Activated CD4-positive, alpha-beta memory T cell treated with anti-CD3 and anti-CD28 coated beads, Interleukin-2, amount 10 ng/mL, durations not matched to agents 7 days and 5 days (primary cell): ENCODE results near the gene DNAL4. TPM values are rescaled to one million over a fixed set of nuclear protein-coding genes. Genes with fewer than 3 reads are reported as not detected.

Experiments
- CTCF ChIA-PET: fragments of 350-600 bp; sonication (Branson Sonifier 250); formaldehyde crosslinking; loops from one replicate; lab custom pipeline; 2021; ENCODE audit warnings: antibody characterized with exemption, inconsistent platforms; lab: Charles Lee
- POLR2A ChIA-PET: fragments of 350-600 bp; sonication (Branson Sonifier 250); formaldehyde crosslinking; loops from one replicate; lab custom pipeline; 2021; ENCODE audit warnings: antibody characterized with exemption; lab: Charles Lee
- DNase-seq: peaks from one replicate; pipeline ENCODE4 v3.0.0-alpha.2; 2020
- H3K27ac Mint-ChIP-seq: one replicate; pipeline ENCODE4 v1.8.0; 2021; ENCODE audit warnings: mild to moderate bottlenecking, mixed read lengths
- H3K27me3 Mint-ChIP-seq: one replicate; pipeline ENCODE4 v1.8.0; 2021; ENCODE audit warnings: mixed read lengths
- H3K36me3 Mint-ChIP-seq: one replicate; pipeline ENCODE4 v1.8.0; 2021; ENCODE audit warnings: low read depth, mixed read lengths
- H3K4me1 Mint-ChIP-seq: one replicate; pipeline ENCODE4 v1.8.0; 2021; ENCODE audit warnings: mixed read lengths
- H3K4me3 Mint-ChIP-seq: one replicate; pipeline ENCODE4 v1.8.0; 2021; ENCODE audit warnings: mild to moderate bottlenecking, mixed read lengths
- H3K9me3 Mint-ChIP-seq: one replicate; pipeline ENCODE4 v1.8.0; 2021; ENCODE audit warnings: mixed read lengths
- total RNA-seq, 2 experiments: library from RNA; stranded (reverse); gene quantifications; one replicate each; pipeline ENCODE4 v1.2.3, GENCODE V29; 2021

Gene DNAL4
- total RNA-seq, 2 experiments from 2014 or later: 8.0 to 8.4 TPM

DNA sequence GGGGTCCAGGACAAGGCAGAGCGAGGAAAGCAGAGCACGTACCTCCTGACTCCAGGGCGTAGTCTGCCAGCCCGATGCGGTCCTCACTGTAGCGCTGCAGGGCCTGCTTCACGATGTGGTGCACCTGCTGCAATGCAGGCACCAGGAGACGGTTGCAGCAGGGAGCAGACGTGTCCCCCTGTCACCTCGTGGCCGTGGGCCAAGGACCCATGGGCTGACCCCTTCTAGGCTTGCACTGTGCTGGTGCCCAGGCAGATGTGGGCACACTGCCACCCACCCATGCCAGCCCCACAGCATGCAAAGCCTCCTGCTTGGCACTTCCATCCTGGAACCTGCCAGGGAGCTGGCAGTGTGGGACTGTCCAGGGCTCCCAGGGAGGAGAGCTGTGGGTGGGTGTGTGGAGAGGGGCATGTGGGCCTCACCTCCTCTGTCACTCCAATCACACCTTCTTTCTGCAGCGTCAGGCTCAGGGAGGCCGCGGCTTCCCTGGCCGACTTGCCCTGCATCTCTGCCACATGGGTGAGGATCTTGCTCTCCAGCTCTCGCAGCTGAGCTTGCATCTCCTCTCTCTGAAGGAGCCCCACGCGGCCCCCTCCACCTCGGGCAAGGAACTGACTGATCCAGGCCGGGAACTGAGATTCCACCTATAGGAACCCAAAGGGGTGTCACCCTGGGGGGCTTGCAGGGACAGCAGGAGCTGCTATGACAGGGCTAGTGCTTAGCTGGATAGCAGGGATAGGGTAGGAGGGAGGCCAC, 54.5 kb downstream of the DNAL4 start:
- H3K27ac Mint-ChIP-seq: no peak overlapping the region

DNA sequence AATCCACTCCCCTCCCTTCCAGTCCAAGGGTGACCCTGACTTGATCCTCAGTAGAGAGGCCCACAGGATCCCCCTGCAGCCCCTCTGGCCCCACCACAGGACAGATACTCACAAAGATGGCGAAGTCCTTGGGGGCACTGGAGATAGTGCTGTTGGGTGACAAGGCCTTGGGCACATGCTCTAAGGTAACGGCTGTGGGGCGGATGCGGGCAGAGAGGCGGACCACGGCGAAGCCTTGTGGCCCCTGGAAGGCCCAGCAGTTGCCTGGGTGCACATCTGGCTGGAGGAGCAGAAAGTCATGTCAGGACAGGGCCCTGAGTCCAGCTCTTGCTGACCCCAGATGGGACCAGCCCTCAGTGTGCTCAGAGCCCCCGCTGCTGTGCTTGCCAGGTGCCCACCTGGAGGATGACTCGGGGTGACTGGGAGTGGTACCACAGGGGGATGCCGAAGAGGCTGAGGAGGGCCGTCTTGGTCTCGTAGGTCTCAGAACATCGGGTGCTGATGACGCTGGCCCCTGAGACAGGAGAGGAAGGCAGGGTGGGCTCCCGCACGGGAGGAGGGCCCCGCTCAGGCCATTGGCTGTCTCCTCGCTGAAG, 55.4 kb downstream of the DNAL4 start:
- POLR2A ChIA-PET: interaction anchor here (0.7 to 16.2 kb wide), 8 partner anchors 10 to 33 kb away, joined by 4 to 479 read pairs (median 10); partner anchors contain the start of genes GTPBP1 and SUN2
- Mint-ChIP-seq H3K4me3 (no peak overlapping the region), H3K27me3 (no peaks in the 10 kb centered on the region), H3K27ac (peak overlapping the region; percentile 47), H3K9me3 (no peaks in the 10 kb centered on the region), H3K36me3 (peaks cover 97% of the 10 kb centered on the region), H3K4me1 (peaks cover 54% of the 10 kb centered on the region)
- CTCF ChIA-PET: interaction anchor here (1.4 kb wide), 1 partner anchor 14 kb away, joined by 3 read pairs; no protein-coding TSS in a partner anchor
- DNase-seq: no peak

More for the DNA sequence above, 54.5 kb downstream of the DNAL4 start:
- ChIA-PET POLR2A (interaction anchor here (0.7 to 16.2 kb wide), 9 partner anchors 7 to 132 kb away, joined by 3 to 479 read pairs (median 4); partner anchors contain the start of genes CBX6 and SUN2), CTCF (interaction anchor here (1.4 kb wide), 1 partner anchor 15 kb away, joined by 3 read pairs; no protein-coding TSS in a partner anchor)
- no peaks in the 10 kb centered on the region for H3K9me3 Mint-ChIP-seq
- peaks cover 97% of the 10 kb centered on the region for H3K36me3 Mint-ChIP-seq
- no peak for DNase-seq
- H3K4me1 Mint-ChIP-seq: peaks cover 49% of the 10 kb centered on the region
- H3K27me3 Mint-ChIP-seq: no peaks in the 10 kb centered on the region
- no peak overlapping the region for H3K4me3 Mint-ChIP-seq

GRCh38 chr22:38737302-38738060, 56.5 kb downstream of the DNAL4 start:
- peak overlapping the region; percentile 83 for H3K27ac Mint-ChIP-seq
- no peaks in the 10 kb centered on the region for H3K9me3 Mint-ChIP-seq
- peaks cover 93% of the 10 kb centered on the region for H3K36me3 Mint-ChIP-seq
- CTCF ChIA-PET: no interaction called here
- no peak for DNase-seq
- POLR2A ChIA-PET: interaction anchor here (1.1 to 16.2 kb wide), 7 partner anchors 9 to 32 kb away, joined by 3 to 479 read pairs (median 15); partner anchors contain the start of genes GTPBP1 and SUN2
- no peaks in the 10 kb centered on the region for H3K27me3 Mint-ChIP-seq
- peaks cover 59% of the 10 kb centered on the region for H3K4me1 Mint-ChIP-seq
- H3K4me3 Mint-ChIP-seq: no peak overlapping the region

DNA sequence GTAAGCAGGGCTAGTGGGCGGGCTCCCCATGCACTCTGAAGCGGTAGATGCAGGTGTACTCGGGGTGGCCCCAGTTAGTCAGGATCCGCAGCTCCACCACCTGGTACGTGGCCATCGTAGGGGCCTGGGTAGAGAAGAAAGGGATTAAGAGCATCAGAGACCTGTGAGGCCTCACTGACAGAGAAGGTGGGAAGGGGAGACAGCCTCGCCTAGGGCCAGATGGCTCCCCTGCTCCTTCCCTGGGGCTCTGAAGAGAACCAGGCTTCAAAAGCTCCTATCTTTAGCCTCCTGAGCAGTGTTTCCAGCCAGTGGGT, 57.7 kb downstream of the DNAL4 start:
- CTCF ChIA-PET: interaction anchor here (4.0 kb wide), 1 partner anchor 11 kb away, joined by 24 read pairs; no protein-coding TSS in a partner anchor
- Mint-ChIP-seq H3K4me1 (peaks cover 55% of the 10 kb centered on the region), H3K36me3 (peaks cover 91% of the 10 kb centered on the region), H3K9me3 (no peaks in the 10 kb centered on the region), H3K27ac (peak overlapping the region; percentile 83), H3K4me3 (no peak overlapping the region), H3K27me3 (no peaks in the 10 kb centered on the region)
- DNase-seq: no peak
- POLR2A ChIA-PET: interaction anchor here (1.0 to 16.2 kb wide), 7 partner anchors 14 to 39 kb away, joined by 3 to 479 read pairs (median 34); partner anchors contain the start of genes GTPBP1 and SUN2

GRCh38 chr22:38735465-38736256, 58.3 kb downstream of the DNAL4 start:
- no peaks in the 10 kb centered on the region for H3K9me3 Mint-ChIP-seq
- H3K36me3 Mint-ChIP-seq: peaks cover 91% of the 10 kb centered on the region
- DNase-seq: no peak
- ChIA-PET POLR2A (interaction anchor here (1.0 to 16.2 kb wide), 9 partner anchors 13 to 248 kb away, joined by 3 to 479 read pairs (median 23); partner anchors contain the start of genes GTPBP1 and SUN2), CTCF (interaction anchor here (4.0 kb wide), 2 partner anchors 11 to 29 kb away, joined by 14 to 24 read pairs; partner anchors contain the start of gene GTPBP1)
- peak overlapping the region; percentile 83 for H3K27ac Mint-ChIP-seq
- H3K27me3 Mint-ChIP-seq: no peaks in the 10 kb centered on the region
- H3K4me3 Mint-ChIP-seq: no peak overlapping the region
- peaks cover 51% of the 10 kb centered on the region for H3K4me1 Mint-ChIP-seq

- Mint-ChIP-seq H3K4me1 (peaks cover 51% of the 10 kb centered on the region), H3K27ac (peak overlapping the region; percentile 83), H3K27me3 (no peaks in the 10 kb centered on the region), H3K36me3 (peaks cover 91% of the 10 kb centered on the region), H3K9me3 (no peaks in the 10 kb centered on the region), H3K4me3 (no peak overlapping the region)
- no peak for DNase-seq
- ChIA-PET CTCF (interaction anchor here (4.0 kb wide), 2 partner anchors 10 to 29 kb away, joined by 14 to 24 read pairs; partner anchors contain the start of gene GTPBP1), POLR2A (interaction anchor here (1.0 to 16.2 kb wide), 8 partner anchors 8 to 249 kb away, joined by 3 to 479 read pairs (median 36); partner anchors contain the start of genes GTPBP1 and SUN2)
These were observed 58.8 kb downstream of the DNAL4 start for GRCh38 chr22:38735126-38735464.

DNA sequence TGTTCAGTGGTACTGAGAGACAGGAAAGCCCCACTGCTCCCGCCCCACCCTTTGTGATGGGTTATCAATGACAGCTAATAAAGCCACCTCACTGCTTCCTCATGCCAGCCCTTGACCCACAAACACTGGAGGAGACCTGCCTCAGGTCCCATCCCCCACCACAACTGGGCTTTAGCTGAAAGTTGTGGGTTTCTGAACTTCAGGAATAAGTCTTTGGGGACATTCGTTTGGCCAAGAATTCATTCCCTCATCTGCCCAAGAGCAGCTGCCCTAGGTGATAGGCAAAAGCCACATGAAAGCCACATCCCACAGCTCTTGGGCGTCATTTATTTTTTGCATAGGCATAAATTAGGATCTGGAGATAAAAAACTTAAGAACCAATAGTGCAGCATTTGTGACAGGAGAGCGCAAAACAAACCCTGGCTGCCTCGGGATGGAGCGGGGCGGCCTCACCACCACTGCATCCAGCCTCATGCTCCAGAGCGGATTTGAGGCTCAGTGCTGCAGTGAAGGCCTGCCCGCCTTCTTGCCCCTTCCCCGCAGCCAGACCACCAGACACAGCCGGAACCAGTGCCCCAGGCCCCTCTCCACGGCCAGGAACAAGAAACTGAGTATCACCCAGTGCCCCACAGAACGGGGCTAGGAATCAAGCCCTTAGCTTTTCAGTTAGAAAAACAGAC, 59.4 kb downstream of the DNAL4 start:
- CTCF ChIA-PET: interaction anchor here (0.5 to 4.0 kb wide), 8 partner anchors 9 to 222 kb away, joined by 3 to 24 read pairs (median 4); partner anchors contain the start of gene GTPBP1
- Mint-ChIP-seq H3K4me1 (peaks cover 49% of the 10 kb centered on the region), H3K9me3 (no peaks in the 10 kb centered on the region), H3K27me3 (no peaks in the 10 kb centered on the region), H3K4me3 (no peak overlapping the region), H3K36me3 (peaks cover 91% of the 10 kb centered on the region), H3K27ac (peak overlapping the region; percentile 68)
- DNase-seq: no peak
- POLR2A ChIA-PET: interaction anchor here (1.0 to 16.2 kb wide), 10 partner anchors 8 to 249 kb away, joined by 3 to 479 read pairs (median 28); partner anchors contain the start of genes GTPBP1 and SUN2

GRCh38 chr22:38733724-38734381, 60.1 kb downstream of the DNAL4 start:
- CTCF ChIA-PET: interaction anchor here (0.5 to 4.0 kb wide), 9 partner anchors 9 to 221 kb away, joined by 3 to 24 read pairs (median 4); partner anchors contain the start of gene GTPBP1
- Mint-ChIP-seq H3K36me3 (peaks cover 92% of the 10 kb centered on the region), H3K4me3 (no peak overlapping the region), H3K27me3 (no peaks in the 10 kb centered on the region), H3K4me1 (peaks cover 49% of the 10 kb centered on the region), H3K9me3 (no peaks in the 10 kb centered on the region), H3K27ac (peak overlapping the region; percentile 68)
- POLR2A ChIA-PET: interaction anchor here (1.3 to 16.2 kb wide), 11 partner anchors 9 to 52 kb away, joined by 3 to 479 read pairs (median 23); partner anchors contain the start of genes GTPBP1, SUN2 and TOMM22
- no peak for DNase-seq

DNA sequence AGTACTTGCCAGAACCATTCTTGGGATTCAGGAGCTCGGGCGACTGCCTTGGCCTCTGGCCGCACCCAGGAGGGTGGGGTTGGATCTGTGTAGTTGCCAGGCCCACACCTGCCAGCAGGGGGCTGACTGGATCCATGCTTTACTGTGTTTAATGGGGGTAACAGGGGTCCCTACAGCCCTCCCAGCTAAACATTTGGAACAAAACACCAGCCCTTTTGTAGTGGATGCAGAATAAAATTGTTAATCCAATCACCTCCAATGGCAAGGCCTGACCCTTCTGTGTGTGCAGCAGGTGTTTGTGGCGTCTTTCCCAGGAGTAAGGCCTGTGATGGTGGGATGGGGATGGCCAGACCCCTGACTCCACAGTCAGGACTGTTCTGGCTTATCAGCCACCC, 60.6 kb downstream of the DNAL4 start:
- H3K9me3 Mint-ChIP-seq: no peaks in the 10 kb centered on the region
- no peaks in the 10 kb centered on the region for H3K27me3 Mint-ChIP-seq
- peaks cover 48% of the 10 kb centered on the region for H3K4me1 Mint-ChIP-seq
- POLR2A ChIA-PET: interaction anchor here (0.6 to 16.2 kb wide), 15 partner anchors 10 to 1004 kb away, joined by 3 to 479 read pairs (median 7); partner anchors contain the start of genes GTPBP1, SUN2 and TOMM22
- CTCF ChIA-PET: interaction anchor here (1.1 to 4.0 kb wide), 9 partner anchors 8 to 110 kb away, joined by 3 to 24 read pairs (median 6); partner anchors contain the start of gene GTPBP1
- peak overlapping the region; percentile 27 for H3K4me3 Mint-ChIP-seq
- peak overlapping the region; percentile 68 for H3K27ac Mint-ChIP-seq
- peaks cover 93% of the 10 kb centered on the region for H3K36me3 Mint-ChIP-seq
- DNase-seq: peak; percentile 59

DNA sequence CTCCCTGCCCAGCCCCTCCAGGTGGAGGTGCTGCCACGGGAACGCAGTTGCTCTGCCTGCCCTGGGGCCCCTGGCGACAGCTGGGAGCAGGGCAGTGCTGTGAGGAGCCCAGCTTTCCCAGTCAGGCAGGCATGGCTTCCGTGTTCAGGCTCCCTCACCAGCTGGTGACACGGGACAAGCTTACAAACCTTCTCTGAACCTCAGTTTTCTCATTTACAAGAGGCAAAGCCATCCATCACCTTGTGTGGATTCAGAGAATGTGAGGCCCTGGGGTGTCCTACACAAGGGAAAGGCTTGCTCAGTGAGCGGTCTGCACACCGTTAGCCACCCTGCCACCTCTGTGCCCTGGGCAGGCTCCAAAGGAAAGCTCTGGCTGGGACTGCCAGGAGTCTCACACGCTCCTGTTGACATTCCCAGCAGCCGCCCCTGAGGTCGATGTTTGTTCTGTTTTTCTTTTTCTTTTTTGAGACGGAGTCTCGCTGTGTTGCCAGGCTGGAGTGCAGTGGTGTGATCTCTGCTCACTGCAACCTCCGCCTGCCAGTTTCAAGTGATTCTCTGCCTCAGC, 61.6 kb downstream of the DNAL4 start:
- Mint-ChIP-seq H3K4me3 (no peak overlapping the region), H3K4me1 (peaks cover 38% of the 10 kb centered on the region), H3K27me3 (no peaks in the 10 kb centered on the region), H3K36me3 (peaks cover 90% of the 10 kb centered on the region), H3K27ac (peak overlapping the region; percentile 52), H3K9me3 (no peaks in the 10 kb centered on the region)
- POLR2A ChIA-PET: interaction anchor here (0.8 to 16.2 kb wide), 13 partner anchors 8 to 112 kb away, joined by 3 to 479 read pairs (median 17); partner anchors contain the start of genes GTPBP1, SUN2 and TOMM22
- DNase-seq: no peak
- CTCF ChIA-PET: interaction anchor here (0.6 to 4.0 kb wide), 7 partner anchors 7 to 614 kb away, joined by 3 to 24 read pairs (median 7); partner anchors contain the start of gene GTPBP1
